ENCODE measurements around the gene CHRNA4. TPM values are rescaled to one million over a fixed set of nuclear protein-coding genes. Genes with fewer than 3 reads are reported as not detected.

The CHRNA4 gene
- polyA plus RNA-seq, 1 donor (not counting 4 experiments of a cell fraction or from before 2014, with no cell fraction given): not detected

GRCh38 chr20:63407928-63408683 is 47.0 kb upstream of the CHRNA4 start:
- Histone ChIP-seq H3K9me1 (ENCODE audit: control insufficient read depth, extremely low read depth, insufficient read depth, low read length) (no peaks in the 10 kb centered on the region), H3K27me3 (ENCODE audit: control insufficient read depth, extremely low read depth, insufficient read depth, low read length) (peaks cover 3% of the 10 kb centered on the region), H3K36me3 (ENCODE audit: control insufficient read depth in 2 of 2, extremely low read depth in 1 of 2, insufficient read depth in 2 of 2, low read length in 2 of 2) (no peaks in the 10 kb centered on the region), H3K27ac (ENCODE audit: control insufficient read depth, insufficient read depth, low read length) (no peak overlapping the region), H3K4me1 (ENCODE audit: control insufficient read depth, extremely low read depth, insufficient read depth, low read length) (no peaks in the 10 kb centered on the region), H2AFZ (ENCODE audit: control insufficient read depth, low read length) (no peak overlapping the region), H3K9me3 (ENCODE audit: control insufficient read depth, low read depth, low read length) (peaks cover 1% of the 10 kb centered on the region), H4K20me1 (ENCODE audit: control insufficient read depth, extremely low read depth, insufficient read depth, low read length) (no peaks in the 10 kb centered on the region), H3K9ac (ENCODE audit: control insufficient read depth, extremely low read depth, insufficient read depth, low read length) (no peak overlapping the region), H3K79me2 (ENCODE audit: control insufficient read depth, insufficient read depth, low read length) (no peaks in the 10 kb centered on the region), H3K4me2 (ENCODE audit: control insufficient read depth, extremely low read depth, insufficient read depth, low read depth, low read length) (no peak overlapping the region), H3K4me3 (ENCODE audit: control insufficient read depth in 2 of 3, extremely low read depth in 1 of 3, insufficient read depth in 2 of 3, low read depth in 1 of 3, low read length in 3 of 3) (no peak overlapping the region)
- dilution Hi-C loops (cut with MboI; ENCODE audit: extremely low pct_ligation_motif_present, low sequenced_read_pairs): no loop called here
- no peak for FAIRE-seq
- DNase-seq (ENCODE audit: low read depth, low spot score): no peak
- TF ChIP-seq, protein P1, sequence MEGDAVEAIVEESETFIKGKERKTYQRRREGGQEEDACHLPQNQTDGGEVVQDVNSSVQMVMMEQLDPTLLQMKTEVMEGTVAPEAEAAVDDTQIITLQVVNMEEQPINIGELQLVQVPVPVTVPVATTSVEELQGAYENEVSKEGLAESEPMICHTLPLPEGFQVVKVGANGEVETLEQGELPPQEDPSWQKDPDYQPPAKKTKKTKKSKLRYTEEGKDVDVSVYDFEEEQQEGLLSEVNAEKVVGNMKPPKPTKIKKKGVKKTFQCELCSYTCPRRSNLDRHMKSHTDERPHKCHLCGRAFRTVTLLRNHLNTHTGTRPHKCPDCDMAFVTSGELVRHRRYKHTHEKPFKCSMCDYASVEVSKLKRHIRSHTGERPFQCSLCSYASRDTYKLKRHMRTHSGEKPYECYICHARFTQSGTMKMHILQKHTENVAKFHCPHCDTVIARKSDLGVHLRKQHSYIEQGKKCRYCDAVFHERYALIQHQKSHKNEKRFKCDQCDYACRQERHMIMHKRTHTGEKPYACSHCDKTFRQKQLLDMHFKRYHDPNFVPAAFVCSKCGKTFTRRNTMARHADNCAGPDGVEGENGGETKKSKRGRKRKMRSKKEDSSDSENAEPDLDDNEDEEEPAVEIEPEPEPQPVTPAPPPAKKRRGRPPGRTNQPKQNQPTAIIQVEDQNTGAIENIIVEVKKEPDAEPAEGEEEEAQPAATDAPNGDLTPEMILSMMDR (optimal IDR thresholded peaks at IDR 0.05 in 1 of 3, IDR thresholded peaks at IDR 0.05 in 1 of 3, conservative IDR thresholded peaks at IDR 0.05 in 1 of 3; ENCODE audit: extremely low read depth in 1 of 3, insufficient read depth in 2 of 3, low read length in 3 of 3): no peak
- no peak for TF ChIP-seq EZH2 (IDR thresholded peaks at IDR 0.05; ENCODE audit: low read length)

GRCh38 chr20:63406617-63407245 is 45.6 kb upstream of the CHRNA4 start:
- Histone ChIP-seq H3K4me3 (ENCODE audit: control insufficient read depth in 2 of 3, extremely low read depth in 1 of 3, insufficient read depth in 2 of 3, low read depth in 1 of 3, low read length in 3 of 3) (no peak overlapping the region), H3K4me2 (ENCODE audit: control insufficient read depth, extremely low read depth, insufficient read depth, low read depth, low read length) (no peak overlapping the region), H3K4me1 (ENCODE audit: control insufficient read depth, extremely low read depth, insufficient read depth, low read length) (no peaks in the 10 kb centered on the region), H3K9me3 (ENCODE audit: control insufficient read depth, low read depth, low read length) (peaks cover 1% of the 10 kb centered on the region), H4K20me1 (ENCODE audit: control insufficient read depth, extremely low read depth, insufficient read depth, low read length) (no peaks in the 10 kb centered on the region), H3K9me1 (ENCODE audit: control insufficient read depth, extremely low read depth, insufficient read depth, low read length) (no peaks in the 10 kb centered on the region), H2AFZ (ENCODE audit: control insufficient read depth, low read length) (no peak overlapping the region), H3K27ac (ENCODE audit: control insufficient read depth, insufficient read depth, low read length) (no peak overlapping the region), H3K27me3 (ENCODE audit: control insufficient read depth, extremely low read depth, insufficient read depth, low read length) (peaks cover 10% of the 10 kb centered on the region), H3K9ac (ENCODE audit: control insufficient read depth, extremely low read depth, insufficient read depth, low read length) (no peak overlapping the region), H3K36me3 (ENCODE audit: control insufficient read depth in 2 of 2, extremely low read depth in 1 of 2, insufficient read depth in 2 of 2, low read length in 2 of 2) (no peaks in the 10 kb centered on the region), H3K79me2 (ENCODE audit: control insufficient read depth, insufficient read depth, low read length) (no peaks in the 10 kb centered on the region)
- dilution Hi-C loops (cut with MboI; ENCODE audit: extremely low pct_ligation_motif_present, low sequenced_read_pairs): no loop called here
- TF ChIP-seq EZH2 (IDR thresholded peaks at IDR 0.05; ENCODE audit: low read length): no peak
- TF ChIP-seq, protein P1 (optimal IDR thresholded peaks at IDR 0.05 in 1 of 3, IDR thresholded peaks at IDR 0.05 in 1 of 3, conservative IDR thresholded peaks at IDR 0.05 in 1 of 3; ENCODE audit: extremely low read depth in 1 of 3, insufficient read depth in 2 of 3, low read length in 3 of 3): no peak
- FAIRE-seq (no peak), DNase-seq (ENCODE audit: low read depth, low spot score) (no peak)
